Stomach (tissue), 9 donors: Measurements from ENCODE around the gene ALDH1A1. TPM values are rescaled to one million over a fixed set of nuclear protein-coding genes. Genes with fewer than 3 reads are reported as not detected.

Experiments used
- DNase-seq, 2 donors: peaks; one replicate each; pipeline versions ENCODE4 v3.0.0 to v3.0.0-alpha.2; 2013 to 2019
- H3K27ac ChIP-seq, 5 donors: fragments of 200-600 bp in 4 of 5; sonication (generic) in 4 of 5; one replicate each; pipeline ENCODE4 v1.5.1; 2013 to 2019; ENCODE audit warnings: mild to moderate bottlenecking in 1 of 5, moderate library complexity in 1 of 5
- H3K27me3 ChIP-seq, 3 donors: fragments of 200-600 bp; sonication (generic); one replicate each; pipeline ENCODE4 v1.5.1; 2017 to 2019; ENCODE audit warnings: mixed run types in 1 of 3
- H3K36me3 ChIP-seq, 4 donors: fragments of 200-600 bp; sonication (generic); 1 replicate in 3 of 4; 2 replicates in 1 of 4; pipeline ENCODE4 v1.5.1; 2016 to 2019
- H3K4me1 ChIP-seq, 4 donors: fragments of 200-600 bp; sonication (generic); one replicate each; pipeline ENCODE4 v1.5.1; 2016 to 2019
- H3K4me3 ChIP-seq, 4 donors: fragments of 200-600 bp; sonication (generic) in 3 of 4; one replicate each; pipeline ENCODE4 v1.5.1; 2016 to 2019; ENCODE audit warnings: mild to moderate bottlenecking in 1 of 4
- H3K9me3 ChIP-seq, 4 donors: fragments of 200-600 bp; sonication (generic); one replicate each; pipeline ENCODE4 v1.5.1; 2016 to 2019
- CTCF ChIP-seq, 7 experiments: fragments of 450-650 bp in 4 of 7; fragments of 200-600 bp in 3 of 7; sonication (generic) in 3 of 7; IDR thresholded peaks; one replicate each; pipeline ENCODE4 v1.5.1; 2016 to 2019; ENCODE audit warnings: antibody characterized with exemption in 7 of 7, control low read depth in 2 of 7, mild to moderate bottlenecking in 1 of 7
- EP300 ChIP-seq: sonication (generic); formaldehyde crosslinking; IDR thresholded peaks from one replicate; pipeline ENCODE4 v1.6.1; 2017; ENCODE audit warnings: antibody characterized with exemption
- POLR2A ChIP-seq, 4 donors: fragments of 450-650 bp; IDR thresholded peaks; one replicate each; pipeline ENCODE4 v1.6.1; 2016; ENCODE audit warnings: antibody characterized with exemption in 4 of 4, control low read depth in 2 of 4, mild to moderate bottlenecking in 1 of 4, moderate library complexity in 1 of 4
- POLR2AphosphoS5 ChIP-seq, 3 donors: sonication (generic); formaldehyde crosslinking; IDR thresholded peaks; one replicate each; pipeline ENCODE4 v1.6.1; 2016; ENCODE audit warnings: antibody characterized with exemption in 3 of 3
- WGBS, 5 donors: extraction: QIAGEN DNeasy Blood & Tissue Kit in 3 of 5; methylation state at CpG; one replicate each; pipeline versions ENCODE4 v1.1.5 to v1.1.7; 2013 to 2018; 5-methylcytosine and 5-hydroxymethylcytosine counted together
- intact Hi-C: fragments of 100-400 bp; cut with DNase I; formaldehyde crosslinking; loops from one replicate; pipeline ENCODE4 v1.15.1; 2023; ENCODE audit warnings: low total_unique reads
- polyA plus RNA-seq, 3 donors: library from polyadenylated mRNA; stranded (reverse); fragments of 200-250 nt; gene quantifications; one replicate each; pipeline ENCODE4 v1.2.3, GENCODE V29; 2013
- total RNA-seq, 5 donors: library from RNA; depleted of rRNA; stranded (reverse); fragments of >200 nt; gene quantifications; one replicate each; pipeline versions ENCODE4 v1.1.0 to v1.2.3, GENCODE V29; 2014 to 2016
- donor health status: healthy with polysubstance abuse.
- donor health status: Bipolar disorder and iron deficiency.
- donor health status: healthy.

ALDH1A1 gene
- total and polyA plus RNA-seq, 8 donors = 92.1 to 423 (median 252) TPM

DNA sequence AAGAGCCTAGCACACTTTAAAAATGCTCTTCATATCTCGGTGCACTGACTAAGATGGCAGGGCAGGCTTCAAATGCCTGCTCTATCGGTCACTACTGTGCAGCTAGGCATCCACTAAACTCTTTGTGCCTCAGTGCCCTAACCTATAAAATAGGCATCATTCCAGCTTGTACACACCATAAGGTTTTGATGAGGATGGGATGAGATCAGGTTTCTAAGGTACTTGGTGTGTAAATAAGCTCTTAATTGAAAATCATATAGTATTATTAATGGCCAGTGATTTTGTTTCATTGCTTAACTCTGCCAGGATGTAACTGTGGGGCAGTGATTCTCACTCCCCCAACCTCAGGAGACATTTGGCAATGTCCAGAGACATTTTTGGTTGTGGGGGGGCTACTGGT lies 78.5 kb downstream of the ALDH1A1 start:
- intact Hi-C loops = loop anchor here (10.0 kb wide), 1 partner anchor 210 kb away; no protein-coding TSS in a partner anchor
- no peak for DNase-seq
- 84 to 98% (median 94%) methylated on average over 2 of the region's 2 CpGs for WGBS, 5 donors
- H3K27ac ChIP-seq = no peak overlapping the region
- H3K36me3 ChIP-seq = no peaks in the 10 kb centered on the region
- no peak overlapping the region for H3K4me3 ChIP-seq
- H3K4me1 ChIP-seq = peaks cover 0 to 29% (median 20%) of the 10 kb centered on the region in 4 donors
- no peaks in the 10 kb centered on the region for H3K9me3 ChIP-seq
- TF ChIP-seq POLR2AphosphoS5 (IDR thresholded peaks at IDR 0.05) (no peak), CTCF (IDR thresholded peaks at IDR 0.05) (no peak), EP300 (no peak), POLR2A (IDR thresholded peaks at IDR 0.05) (no peak)
- no peaks in the 10 kb centered on the region for H3K27me3 ChIP-seq

DNA sequence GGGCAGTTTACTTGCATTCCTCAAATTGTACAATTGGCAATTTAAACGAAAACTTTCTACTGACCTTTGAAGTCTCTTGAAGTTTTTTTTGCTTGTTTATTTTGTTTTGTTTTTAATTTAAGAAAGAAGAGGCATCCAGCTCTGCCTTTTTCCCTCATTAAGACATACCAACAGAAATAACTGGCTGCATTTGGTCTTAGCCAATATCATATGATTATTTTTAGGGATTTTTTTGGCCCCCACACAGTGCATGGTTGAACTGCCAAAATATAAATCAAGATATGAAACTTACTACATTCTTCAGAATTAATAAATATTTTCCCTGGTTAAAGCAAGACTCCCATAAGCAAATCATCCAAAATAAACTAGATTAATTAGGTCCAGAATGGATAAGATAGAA lies 79.4 kb downstream of the ALDH1A1 start:
- H3K36me3 ChIP-seq = no peaks in the 10 kb centered on the region
- DNase-seq = no peak
- no peak for TF ChIP-seq CTCF (IDR thresholded peaks at IDR 0.05)
- no peak for TF ChIP-seq POLR2AphosphoS5 (IDR thresholded peaks at IDR 0.05)
- TF ChIP-seq POLR2A (IDR thresholded peaks at IDR 0.05) = no peak
- TF ChIP-seq EP300 = no peak
- no peaks in the 10 kb centered on the region for H3K9me3 ChIP-seq
- no peaks in the 10 kb centered on the region for H3K27me3 ChIP-seq
- WGBS, 5 donors = 17 to 43% (median 30%) methylated on average over 1 of the region's 1 CpG
- no peak overlapping the region for H3K4me3 ChIP-seq
- no peak overlapping the region for H3K27ac ChIP-seq
- peaks cover 0 to 29% (median 20%) of the 10 kb centered on the region in 4 donors for H3K4me1 ChIP-seq
- intact Hi-C loops = loop anchor here (10.0 kb wide), 1 partner anchor 211 kb away; no protein-coding TSS in a partner anchor

DNA sequence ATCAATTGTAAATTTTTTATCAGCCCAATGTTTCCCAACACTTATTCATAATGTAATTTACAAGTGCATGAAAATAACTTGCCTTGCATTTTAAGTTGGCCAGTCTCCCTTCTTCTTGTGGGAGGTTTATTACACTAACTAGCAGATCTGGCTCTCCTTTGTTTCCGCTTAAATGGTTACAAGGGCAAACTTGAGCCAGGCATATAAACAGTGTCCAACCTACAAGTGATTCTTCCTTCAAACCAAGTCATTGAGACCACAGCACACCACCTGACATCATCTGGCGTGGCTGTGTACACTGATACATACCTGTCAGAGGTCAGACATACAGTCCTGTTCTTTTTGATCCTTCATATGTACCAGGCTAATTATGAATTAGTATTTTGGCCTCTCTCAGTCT lies 80.1 kb downstream of the ALDH1A1 start:
- DNase-seq = peak in 1 of 2 donors; percentile 41
- peaks cover 0 to 29% (median 20%) of the 10 kb centered on the region in 4 donors for H3K4me1 ChIP-seq
- no peaks in the 10 kb centered on the region for H3K9me3 ChIP-seq
- no peaks in the 10 kb centered on the region for H3K27me3 ChIP-seq
- no peak overlapping the region for H3K27ac ChIP-seq
- TF ChIP-seq POLR2AphosphoS5 (IDR thresholded peaks at IDR 0.05) = no peak
- TF ChIP-seq EP300 = no peak
- no peak for TF ChIP-seq CTCF (IDR thresholded peaks at IDR 0.05)
- no peak for TF ChIP-seq POLR2A (IDR thresholded peaks at IDR 0.05)
- H3K36me3 ChIP-seq = no peaks in the 10 kb centered on the region
- H3K4me3 ChIP-seq = no peak overlapping the region
- WGBS, 5 donors = 49 to 82% (median 60%) methylated on average over 2 of the region's 2 CpGs
- intact Hi-C loops = loop anchor here (10.0 kb wide), 1 partner anchor 212 kb away; no protein-coding TSS in a partner anchor

GRCh38 chr9:72871685-72872084 lies 81.2 kb downstream of the ALDH1A1 start:
- Histone ChIP-seq H3K27ac (no peak overlapping the region), H3K4me1 (peaks cover 0 to 29% (median 20%) of the 10 kb centered on the region in 4 donors), H3K36me3 (no peaks in the 10 kb centered on the region), H3K4me3 (no peak overlapping the region), H3K9me3 (no peaks in the 10 kb centered on the region), H3K27me3 (no peaks in the 10 kb centered on the region)
- DNase-seq = peak in 1 of 2 donors; percentile 39
- TF ChIP-seq POLR2A (IDR thresholded peaks at IDR 0.05) (no peak), CTCF (IDR thresholded peaks at IDR 0.05) (peak in 3 of 7 experiments; percentile 44 to 48 (median 47))
- WGBS, 5 donors = 29 to 44% (median 30%) methylated on average over 3 of the region's 3 CpGs
- intact Hi-C loops = loop anchor here (10.0 kb wide), 1 partner anchor 213 kb away; no protein-coding TSS in a partner anchor
